Inflammatory macrophage (primary cell): Measurements from ENCODE around the gene SHB.

Source experiments
- DNase-seq, 2 donors: peaks; one replicate each; pipeline ENCODE4 v3.0.0-alpha.2; 2020 to 2022

The SHB gene

GRCh38 chr9:38024036-38024681 is 44.9 kb downstream of the SHB start:
- no peak for DNase-seq

GRCh38 chr9:38023661-38024035 is 45.4 kb downstream of the SHB start:
- no peak for DNase-seq

GRCh38 chr9:38022995-38023394 is 46.0 kb downstream of the SHB start:
- no peak for DNase-seq

- DNase-seq = no peak
These were observed 46.7 kb downstream of the SHB start for GRCh38 chr9:38022203-38022895.

GRCh38 chr9:38020151-38021076 is 48.6 kb downstream of the SHB start:
- peak in 1 of 2 donors; percentile 42 for DNase-seq

GRCh38 chr9:38019731-38020130 is 49.3 kb downstream of the SHB start:
- no peak for DNase-seq

GRCh38 chr9:38018958-38019602 is 49.9 kb downstream of the SHB start:
- DNase-seq = no peak

GRCh38 chr9:38018241-38018957 is 50.6 kb downstream of the SHB start:
- no peak for DNase-seq

- DNase-seq = no peak
These were observed 51.2 kb downstream of the SHB start for GRCh38 chr9:38017885-38018186.

GRCh38 chr9:38017149-38017884 is 51.7 kb downstream of the SHB start:
- DNase-seq = no peak

GRCh38 chr9:38016375-38017135 is 52.5 kb downstream of the SHB start:
- no peak for DNase-seq

GRCh38 chr9:38015906-38016305 is 53.1 kb downstream of the SHB start:
- no peak for DNase-seq

GRCh38 chr9:38015266-38015665 is 53.8 kb downstream of the SHB start:
- no peak for DNase-seq

- DNase-seq = no peak
These were observed 56.1 kb downstream of the SHB start for GRCh38 chr9:38012767-38013450.

- DNase-seq = no peak
These were observed 57.0 kb downstream of the SHB start for GRCh38 chr9:38011991-38012390.

- no peak for DNase-seq
These were observed 57.9 kb downstream of the SHB start for GRCh38 chr9:38010918-38011704.

- no peak for DNase-seq
These were observed 59.0 kb downstream of the SHB start for GRCh38 chr9:38009990-38010389.

- peak; percentile 28 to 47 for DNase-seq
These were observed 60.0 kb downstream of the SHB start for GRCh38 chr9:38009035-38009501.
